ENCODE measurements around the gene PRAF2.
A peak's percentile ranks its signal among the peaks of the same experiment; 100 is the strongest.

PRAF2 gene

DNA sequence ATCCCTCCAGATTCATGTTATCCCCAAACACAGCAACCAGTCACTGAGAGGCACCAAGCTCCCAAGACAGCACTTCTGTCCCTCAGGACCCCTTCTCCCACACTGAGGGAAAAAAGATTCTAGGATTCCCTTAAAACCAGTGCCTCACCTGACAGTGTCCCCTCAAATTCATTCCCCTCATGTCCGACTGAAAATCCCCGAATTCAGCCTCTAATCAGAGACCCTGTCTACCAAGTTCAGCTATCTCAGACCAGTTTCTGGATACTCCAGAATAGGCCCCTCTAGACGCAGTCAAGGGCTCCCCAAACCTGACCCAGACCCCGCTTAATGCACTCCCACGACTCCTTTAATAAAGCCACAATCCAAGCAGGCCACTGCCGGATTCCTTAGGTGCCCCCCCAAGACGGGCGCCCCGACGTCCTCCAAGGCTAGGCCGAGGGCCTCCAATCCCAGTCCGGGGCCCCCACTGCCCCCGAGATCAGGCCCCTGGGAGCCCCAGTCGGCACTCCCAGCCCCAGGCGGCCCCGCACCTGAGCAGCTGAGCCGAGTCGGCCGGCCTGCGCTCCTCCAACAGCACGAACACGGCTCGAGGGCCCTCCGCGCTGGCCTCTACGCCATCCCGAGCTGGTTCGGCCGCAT is 31.1 kb downstream of the PRAF2 start:
- DNase-seq (ENCODE audit: low read depth): no peak

DNA sequence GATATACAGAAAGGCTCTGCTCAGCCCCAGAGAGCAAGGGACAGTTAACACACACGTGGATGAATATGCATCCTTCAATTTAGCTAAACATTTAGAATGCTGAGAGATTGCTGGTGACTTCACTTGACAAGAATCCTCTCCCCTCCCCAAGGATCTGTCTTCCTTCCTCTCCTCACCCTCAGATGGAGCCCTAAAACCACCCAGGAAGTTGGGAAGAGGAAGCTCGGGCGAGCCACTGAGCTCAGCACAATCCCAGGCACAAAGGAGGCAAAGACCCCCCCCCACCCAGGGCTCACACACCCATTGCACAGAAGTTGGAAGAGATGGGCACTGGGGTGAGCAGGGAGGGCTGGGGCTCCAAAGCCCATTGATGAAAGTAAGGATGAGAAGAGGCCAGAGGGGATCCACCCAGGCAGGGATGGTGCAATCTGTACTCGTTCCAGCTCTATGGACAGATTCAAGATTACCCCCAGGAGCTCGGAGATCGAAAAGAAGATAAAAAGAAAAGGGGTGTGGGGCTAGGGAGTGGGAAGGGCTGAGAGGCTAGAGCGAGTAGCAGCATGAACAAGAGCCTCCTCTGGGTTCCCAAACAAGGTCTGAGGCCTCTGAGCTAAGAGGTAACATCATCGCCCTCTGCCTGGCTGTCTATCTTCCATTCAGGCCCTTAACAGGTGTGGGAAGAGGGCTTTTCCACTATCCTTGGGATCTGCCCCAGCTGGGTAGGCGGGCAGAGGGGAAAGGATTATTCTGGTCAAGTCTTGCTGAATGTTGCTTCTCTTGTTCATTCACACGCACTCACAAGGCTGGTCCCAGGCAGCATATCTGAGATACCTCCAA is 31.8 kb downstream of the PRAF2 start:
- DNase-seq (ENCODE audit: low read depth): peak; percentile 77

DNA sequence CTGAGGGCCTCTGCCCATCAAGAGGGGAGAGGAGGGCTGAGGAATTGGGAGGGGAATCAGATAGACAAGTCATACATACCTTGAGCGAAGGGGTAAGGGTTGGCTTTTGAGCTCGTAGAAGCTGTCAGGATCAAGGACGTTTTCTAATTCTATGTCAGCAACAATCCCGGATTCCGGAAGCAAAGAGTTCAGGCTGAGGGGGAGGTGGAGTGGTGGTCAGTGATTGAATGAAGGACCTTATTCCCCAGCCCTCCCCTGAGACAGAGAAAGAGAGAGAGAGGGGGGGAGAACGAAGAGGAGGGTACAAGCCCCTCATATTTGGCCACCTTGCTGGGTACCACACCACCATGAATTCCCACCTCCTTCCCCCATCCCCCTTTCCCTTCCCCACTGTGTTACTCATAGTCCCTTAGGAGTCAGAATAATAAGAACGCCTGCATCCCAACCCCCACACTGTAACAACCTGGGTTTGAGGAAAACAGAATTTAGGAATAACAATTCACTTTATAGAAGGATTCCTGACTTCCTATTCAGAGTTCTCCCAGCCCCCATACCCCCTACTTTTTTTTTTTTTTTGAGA is 33.3 kb downstream of the PRAF2 start:
- DNase-seq (ENCODE audit: low read depth): peak; percentile 52

DNA sequence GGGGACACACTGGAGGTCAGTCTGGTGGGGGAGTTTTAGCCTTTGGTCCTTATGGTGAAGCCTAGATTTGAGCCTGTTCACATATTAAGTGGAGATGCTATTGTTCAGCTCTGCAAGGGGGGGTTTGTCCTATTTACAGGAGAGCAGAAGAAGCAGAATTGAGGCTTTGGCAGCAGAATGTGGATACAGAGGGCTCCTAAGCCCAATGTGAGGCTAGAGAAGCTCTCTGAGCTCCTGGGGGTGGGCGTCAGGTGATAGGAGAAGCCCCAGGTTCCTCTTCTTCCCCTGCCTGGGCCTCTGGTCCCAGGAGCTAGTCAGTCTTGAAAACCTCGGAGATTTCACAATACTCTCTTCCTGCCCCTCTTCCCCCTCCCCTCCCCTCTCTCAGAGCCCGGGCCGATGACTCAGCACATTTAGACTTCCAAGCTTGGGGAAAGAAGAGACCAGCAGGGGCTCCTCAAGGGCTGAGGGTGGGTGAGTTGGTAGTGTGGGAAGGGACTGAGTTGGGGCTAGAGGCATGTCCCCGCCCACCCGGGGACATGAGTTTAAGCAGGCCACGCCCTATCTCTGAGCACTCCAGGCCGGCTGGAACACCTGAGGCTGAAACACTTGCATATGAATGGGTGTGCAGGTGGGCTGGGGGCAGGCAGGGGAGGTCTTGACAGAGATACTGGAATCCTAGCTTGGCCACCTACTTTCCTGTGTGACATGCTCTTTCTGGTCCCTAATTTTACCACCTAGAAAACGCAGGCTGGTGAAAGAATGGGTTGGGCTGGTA is 34.0 kb downstream of the PRAF2 start:
- peak; percentile 93 for DNase-seq (ENCODE audit: low read depth)

DNA sequence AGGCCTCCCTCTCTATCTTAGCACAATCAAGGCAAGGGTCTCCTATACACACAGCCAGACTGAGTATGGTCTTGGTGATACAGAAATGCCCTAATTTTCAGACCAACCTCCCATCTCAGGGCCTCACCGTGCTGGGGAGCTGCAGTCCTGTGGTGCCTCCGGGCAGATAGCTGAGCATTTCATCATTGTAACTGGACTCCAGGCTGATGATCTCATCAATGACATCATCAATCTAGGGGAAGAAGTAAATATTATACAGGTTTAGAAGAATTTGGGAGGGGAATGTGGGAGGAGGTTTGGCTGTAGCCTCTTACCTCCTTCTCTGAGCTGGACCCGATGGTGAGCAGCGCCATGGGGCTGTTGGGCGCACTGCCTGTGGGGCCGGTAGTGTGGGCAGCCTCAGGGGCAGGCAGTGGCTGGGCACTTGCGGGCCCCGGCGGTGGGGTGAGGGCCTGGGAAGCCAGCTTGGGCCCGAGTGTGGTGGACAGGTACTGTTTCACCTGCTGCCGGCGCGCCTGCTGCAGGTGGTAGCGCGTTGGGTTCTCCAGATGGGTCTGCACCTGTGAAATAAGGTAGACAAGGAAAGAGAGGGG is 35.8 kb downstream of the PRAF2 start:
- DNase-seq (ENCODE audit: low read depth): peak; percentile 80

DNA sequence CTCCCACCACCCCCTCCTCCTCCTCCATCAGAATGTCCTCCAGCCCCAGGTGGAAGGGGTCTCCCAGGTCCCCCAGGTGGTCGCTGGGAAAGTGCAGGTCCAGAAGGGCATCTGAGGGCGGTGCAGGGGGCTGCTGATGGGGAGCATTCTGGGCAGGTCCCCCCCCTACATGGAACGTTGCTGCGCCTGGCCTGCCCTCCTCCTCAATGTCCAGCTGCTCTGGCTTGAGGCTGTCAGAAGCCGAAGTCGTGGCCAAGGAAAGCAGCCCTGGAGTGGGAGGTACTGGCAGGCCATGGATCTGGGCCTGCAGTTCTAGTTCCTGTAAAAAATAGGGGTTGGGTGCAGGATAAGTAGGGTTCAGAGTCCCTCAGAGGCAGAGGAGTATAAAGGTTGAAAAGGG is 43.5 kb downstream of the PRAF2 start:
- DNase-seq (ENCODE audit: low read depth): no peak

GRCh38 chrX:49029876-49030275 is 43.9 kb downstream of the PRAF2 start:
- no peak for DNase-seq (ENCODE audit: low read depth)

Data from amniotic epithelial cell (primary cell).